HG03025 (cell line): ENCODE data around the gene RANBP17.
"Not testable (repeated sequence)": the region's sequence is repeated elsewhere in the genome, so short reads cannot be mapped to it uniquely, and the experiment has no call there.

Experiments used
- ATAC-seq: cut with Tn5 transposase; IDR thresholded peaks from one replicate; pipeline ENCODE4 v1.9.1; 2021; ENCODE audit warnings: mild to moderate bottlenecking, moderate library complexity; ENCODE audit not compliant: unreplicated experiment, low FRiP score

The RANBP17 gene

GRCh38 chr5:171143926-171144325 is 282.1 kb downstream of the RANBP17 start:
- no peak for ATAC-seq

- ATAC-seq, result peak; percentile 78
Measured at GRCh38 chr5:171149333-171149732, 287.5 kb downstream of the RANBP17 start.

GRCh38 chr5:171149772-171150171 is 288.0 kb downstream of the RANBP17 start:
- no peak for ATAC-seq

DNA sequence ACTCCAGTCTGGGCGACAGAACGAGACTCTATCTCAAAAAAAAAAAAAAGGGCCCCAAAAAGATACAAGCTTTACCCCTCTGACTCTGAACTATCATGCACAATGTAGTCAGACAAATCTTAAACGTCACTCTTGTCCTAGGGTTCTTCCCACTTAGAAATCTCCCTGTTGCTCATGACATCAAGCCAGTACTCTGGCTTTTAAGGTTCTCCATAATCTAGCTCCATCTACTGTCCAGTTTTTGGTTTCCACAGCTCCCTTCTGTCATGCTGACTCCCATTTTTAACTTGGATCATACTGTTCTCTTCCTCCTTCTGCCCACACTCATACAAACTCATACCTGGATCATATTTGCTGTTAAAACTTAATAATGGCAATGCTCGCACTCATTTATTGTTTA is 290.6 kb downstream of the RANBP17 start:
- no peak for ATAC-seq

DNA sequence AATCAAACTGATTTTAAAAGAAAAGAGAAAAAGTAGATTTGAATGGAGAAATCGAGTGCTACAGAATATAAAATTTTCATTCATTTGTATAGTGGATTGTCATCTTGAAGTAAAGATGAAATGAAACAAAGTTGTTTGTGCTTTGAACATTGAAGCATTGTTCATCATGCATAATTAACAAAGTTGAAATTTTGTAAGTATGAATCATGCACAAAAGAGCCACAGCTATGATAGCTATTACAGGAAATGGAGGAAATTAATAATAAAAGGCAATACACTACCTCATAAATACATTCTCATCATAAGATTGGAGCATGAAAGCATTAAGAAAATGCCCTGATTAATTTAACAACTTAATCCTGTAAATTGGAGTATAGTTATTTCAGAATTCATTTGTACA is 293.8 kb downstream of the RANBP17 start:
- ATAC-seq, result no peak

DNA sequence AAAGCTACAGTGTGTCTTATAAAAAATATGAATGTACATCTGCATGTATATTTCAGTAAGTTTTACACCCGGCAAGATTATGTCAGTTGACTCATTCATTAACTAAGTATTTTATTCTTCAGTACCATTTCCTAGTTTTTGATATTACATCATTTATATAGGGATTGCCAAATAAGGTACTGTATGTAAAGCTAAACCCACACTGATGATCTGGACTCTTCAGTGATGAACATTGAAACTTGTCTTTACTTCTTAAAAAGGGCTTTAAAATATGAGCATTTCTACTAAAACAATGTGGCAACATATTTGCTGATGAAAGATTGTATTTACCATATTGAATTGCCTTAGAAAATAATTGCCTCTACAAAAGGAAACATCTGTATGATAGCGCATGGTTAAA is 295.5 kb downstream of the RANBP17 start:
- ATAC-seq, result no peak

DNA sequence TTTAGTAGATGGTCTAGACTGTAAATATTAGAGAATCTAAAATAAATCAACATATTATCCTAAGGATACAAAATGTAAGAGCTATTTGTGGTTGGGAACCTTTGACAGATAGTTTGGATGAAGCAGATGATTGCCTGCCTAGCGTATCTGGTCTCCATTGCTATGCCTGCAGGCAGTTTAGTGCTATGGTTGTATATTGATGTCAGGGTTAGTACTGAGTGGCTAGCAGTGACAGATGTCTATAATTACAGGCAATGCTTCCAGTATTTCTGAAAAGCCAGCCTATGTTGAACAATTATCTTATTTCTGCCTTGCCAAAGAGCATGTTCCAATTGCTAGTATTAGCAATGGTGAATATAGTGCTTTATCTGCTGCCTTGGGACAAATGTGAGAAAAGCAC is 296.0 kb downstream of the RANBP17 start:
- no peak for ATAC-seq

GRCh38 chr5:171158581-171158980 is 296.8 kb downstream of the RANBP17 start:
- no peak for ATAC-seq

GRCh38 chr5:171162165-171162564 is 300.3 kb downstream of the RANBP17 start:
- no peak for ATAC-seq

- no peak for ATAC-seq
Measured at GRCh38 chr5:171162596-171162995, 300.8 kb downstream of the RANBP17 start.

DNA sequence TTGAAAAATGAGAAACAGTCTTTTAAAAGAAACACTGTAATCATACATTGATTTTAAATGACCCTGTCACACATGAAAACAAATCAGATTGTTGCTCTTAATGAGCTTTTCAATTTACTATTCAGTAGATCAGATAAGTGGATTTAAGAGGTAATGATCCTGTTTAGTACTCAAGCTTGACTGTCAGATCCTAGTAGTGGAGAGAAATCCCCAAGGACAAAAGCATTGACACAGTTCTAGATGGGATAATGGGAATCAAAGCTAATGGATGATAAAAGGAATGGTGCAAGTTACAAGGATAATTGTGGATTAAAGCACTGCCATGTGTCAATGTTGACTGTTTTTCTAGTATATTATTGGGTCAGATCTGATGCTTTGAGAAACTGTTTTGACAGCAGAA is 304.9 kb downstream of the RANBP17 start:
- ATAC-seq, result no peak

DNA sequence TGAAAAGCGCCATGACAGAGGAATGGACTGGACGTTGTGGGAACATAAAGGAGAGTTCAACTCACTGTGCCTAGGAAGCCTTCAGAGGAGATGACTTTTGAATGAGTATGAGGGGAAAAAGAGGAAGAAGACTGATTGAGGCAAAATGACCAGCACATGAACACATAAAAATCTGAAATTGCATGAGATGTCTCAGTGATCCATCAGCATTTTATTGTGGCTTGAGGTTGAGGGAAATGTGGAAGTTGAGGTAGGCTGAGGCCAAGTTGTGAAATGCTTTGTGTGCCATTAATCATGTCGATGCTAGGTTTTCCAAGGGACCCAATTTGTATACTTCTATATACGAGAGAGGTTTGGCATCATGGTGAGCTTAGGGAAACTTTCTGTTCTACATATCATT is 306.4 kb downstream of the RANBP17 start:
- no peak for ATAC-seq

DNA sequence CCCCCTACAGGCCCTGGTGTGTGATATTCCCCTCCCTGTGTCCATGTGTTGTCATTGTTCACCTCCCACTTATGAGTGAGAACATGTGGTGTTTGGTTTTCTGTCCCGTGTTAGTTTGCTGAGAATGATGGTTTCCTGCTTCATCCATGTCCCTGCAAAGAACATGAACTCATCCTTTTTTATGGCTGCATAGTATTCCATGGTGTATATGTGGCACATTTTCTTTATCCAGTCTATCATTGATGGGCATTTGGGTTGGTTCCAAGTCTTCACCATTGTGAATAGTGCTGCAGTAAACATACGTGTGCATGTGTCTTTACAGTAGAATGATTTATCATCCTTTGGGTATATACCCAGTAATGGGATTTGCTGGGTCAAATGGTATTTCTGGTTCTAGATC is 313.1 kb downstream of the RANBP17 start:
- not testable (repeated sequence) for ATAC-seq

DNA sequence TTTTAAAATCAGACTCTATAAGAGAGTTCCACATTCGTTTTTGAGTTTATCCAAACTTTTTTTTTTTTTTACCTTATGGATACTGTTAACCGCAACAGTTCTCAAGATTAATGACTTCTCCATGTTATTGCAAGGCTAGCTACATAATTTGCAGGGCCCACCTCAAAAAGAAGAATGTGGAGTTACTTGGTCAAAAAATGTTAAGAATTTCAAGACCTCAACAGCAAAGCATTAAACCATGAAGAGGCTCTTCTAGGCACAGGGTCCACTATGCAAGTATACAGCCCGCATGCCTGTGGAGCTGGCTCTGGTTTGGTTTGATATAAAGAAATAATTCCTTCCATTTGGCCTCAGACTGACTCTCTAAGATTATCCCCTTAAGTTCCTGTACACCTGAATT is 313.9 kb downstream of the RANBP17 start:
- ATAC-seq, result no peak

- ATAC-seq, result not testable (repeated sequence)
Measured at GRCh38 chr5:171178190-171178589, 316.4 kb downstream of the RANBP17 start.

DNA sequence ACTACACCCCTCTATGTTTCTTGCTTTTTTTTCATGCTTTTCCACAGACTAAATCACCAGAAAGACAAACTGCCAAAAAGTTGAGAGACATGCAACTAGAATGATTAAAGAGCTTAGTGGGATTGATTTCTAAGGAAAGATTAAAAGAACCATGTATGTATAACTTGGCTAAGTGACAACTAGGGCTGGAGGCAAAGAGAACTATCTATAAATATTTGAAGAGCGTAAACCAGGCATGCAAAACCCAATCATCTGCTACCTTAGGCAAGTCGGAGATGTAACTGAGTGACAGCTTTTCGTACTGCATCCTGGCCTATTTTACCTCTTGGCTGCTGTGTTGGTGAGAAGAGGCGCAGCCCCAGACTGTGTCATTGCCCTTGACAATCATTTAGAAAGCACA is 326.2 kb downstream of the RANBP17 start:
- no peak for ATAC-seq

DNA sequence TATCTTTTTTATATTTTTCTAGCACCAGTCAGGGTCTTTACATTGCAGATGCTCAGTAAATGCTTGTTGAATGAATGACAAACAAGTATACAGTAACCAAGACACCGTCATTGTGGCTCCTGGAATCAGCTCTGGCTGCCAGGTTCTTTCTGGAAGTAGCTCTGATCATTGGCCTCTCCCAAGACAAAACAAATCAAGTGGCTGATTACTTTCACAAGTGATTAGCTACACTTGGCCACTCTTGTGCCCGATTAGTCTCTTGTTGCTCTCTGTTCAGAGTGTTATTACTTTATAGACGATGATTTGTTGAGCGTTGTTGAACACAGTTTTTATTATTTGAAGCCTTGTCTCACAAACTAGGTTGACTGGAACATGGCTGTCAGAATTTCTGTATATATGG is 327.6 kb downstream of the RANBP17 start:
- no peak for ATAC-seq

- ATAC-seq, result no peak
Measured at GRCh38 chr5:171192111-171192510, 330.3 kb downstream of the RANBP17 start.

DNA sequence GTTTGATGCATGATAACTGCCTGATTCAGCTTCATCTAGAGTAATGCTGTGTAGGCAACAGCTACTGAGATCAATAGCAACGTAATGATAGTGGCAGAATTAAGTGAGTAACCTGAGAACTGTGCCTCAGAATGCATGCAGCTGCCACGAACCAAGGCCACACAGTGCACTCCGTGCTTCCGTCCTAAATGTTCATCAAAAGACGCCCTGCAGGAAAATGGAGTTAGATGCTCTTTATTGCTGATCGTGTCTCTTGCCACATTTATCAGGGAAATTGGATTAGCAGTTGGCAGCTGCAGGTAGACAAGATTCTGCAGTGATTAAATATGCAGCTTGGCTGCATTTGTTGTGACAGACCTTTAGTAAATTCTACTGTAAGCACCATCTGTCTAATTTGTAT is 339.5 kb downstream of the RANBP17 start:
- no peak for ATAC-seq

DNA sequence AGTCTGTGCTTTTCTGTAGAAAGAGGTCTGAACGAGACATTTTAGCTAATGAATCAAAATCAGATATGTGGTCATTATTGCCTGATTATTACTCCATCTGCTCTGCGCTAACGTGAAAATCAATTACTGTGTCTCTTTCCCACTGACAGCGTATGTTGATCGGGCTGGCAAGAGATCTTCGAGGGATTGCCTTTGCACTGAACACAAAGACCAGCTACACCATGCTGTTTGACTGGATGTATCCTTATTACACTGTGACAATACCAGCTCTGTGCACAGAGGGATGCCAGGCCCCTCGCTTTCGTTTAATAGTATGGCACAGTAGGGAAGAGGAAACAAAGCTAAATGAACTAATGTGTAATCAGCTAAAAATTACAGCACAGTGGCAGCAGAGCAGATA is 343.6 kb downstream of the RANBP17 start:
- ATAC-seq, result no peak

GRCh38 chr5:171207256-171207847 is 345.5 kb downstream of the RANBP17 start:
- ATAC-seq, result no peak

DNA sequence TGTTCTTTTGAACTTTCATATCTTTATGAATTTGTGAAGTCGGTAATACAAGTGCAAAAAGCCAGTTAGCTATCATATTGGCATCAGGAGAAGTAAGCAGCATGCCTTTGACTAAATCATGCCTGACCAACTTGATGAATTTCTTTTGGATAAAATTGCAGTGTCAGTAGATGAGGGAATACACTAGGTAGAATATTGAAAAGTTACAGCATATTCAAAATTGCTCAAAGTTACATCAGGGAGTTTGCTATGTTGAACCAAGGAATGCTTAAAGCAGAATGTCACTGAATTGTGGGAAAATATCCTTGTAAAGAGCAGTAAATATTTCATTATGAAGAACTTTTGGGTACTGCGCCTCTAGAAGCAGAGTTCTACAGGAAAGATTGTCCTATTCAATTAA is 360.1 kb downstream of the RANBP17 start:
- ATAC-seq, result no peak

GRCh38 chr5:171223927-171224326 is 362.1 kb downstream of the RANBP17 start:
- no peak for ATAC-seq
